HG03064 (cell line): ENCODE measurements around the gene CDHR5.

ENCODE experiments used
- ATAC-seq: cut with Tn5 transposase; IDR thresholded peaks from one replicate; pipeline ENCODE4 v1.9.1; 2021; ENCODE audit warnings: low read depth; ENCODE audit not compliant: unreplicated experiment

The CDHR5 gene

GRCh38 chr11:623999-624704, 603 bp downstream of the CDHR5 start:
- ATAC-seq, result no peak

- no peak for ATAC-seq
These were observed 1.3 kb downstream of the CDHR5 start for GRCh38 chr11:623349-623869.

GRCh38 chr11:621838-622237, 2.9 kb downstream of the CDHR5 start:
- ATAC-seq, result no peak

- no peak for ATAC-seq
These were observed 3.6 kb downstream of the CDHR5 start for GRCh38 chr11:620935-621814.

GRCh38 chr11:620201-620600, 4.6 kb downstream of the CDHR5 start:
- no peak for ATAC-seq

- no peak for ATAC-seq
These were observed 5.1 kb downstream of the CDHR5 start for GRCh38 chr11:619628-620050.

- ATAC-seq, result no peak
These were observed 5.7 kb downstream of the CDHR5 start for GRCh38 chr11:618856-619627.

GRCh38 chr11:617912-618682, 6.7 kb downstream of the CDHR5 start:
- ATAC-seq, result no peak

- no peak for ATAC-seq
These were observed 7.4 kb downstream of the CDHR5 start for GRCh38 chr11:617199-617911.

- no peak for ATAC-seq
These were observed 8.2 kb downstream of the CDHR5 start for GRCh38 chr11:616320-617198.

- ATAC-seq, result peak; percentile 70
These were observed 9.0 kb downstream of the CDHR5 start, which contains the start of gene IRF7 for GRCh38 chr11:615504-616319. IRF7 (minus strand) TSS chr11:615950; CDS start chr11:615364, 586 bp downstream.

GRCh38 chr11:614623-615503, 9.9 kb downstream of the CDHR5 start:
- ATAC-seq, result no peak

GRCh38 chr11:614021-614622, 10.6 kb downstream of the CDHR5 start:
- no peak for ATAC-seq

- ATAC-seq, result no peak
These were observed 11.3 kb downstream of the CDHR5 start for GRCh38 chr11:613369-613968.

- no peak for ATAC-seq
These were observed 11.8 kb downstream of the CDHR5 start for GRCh38 chr11:612961-613300.
